ENCODE results near the gene PCBP3.
"Not testable (repeated sequence)": the region's sequence is repeated elsewhere in the genome, so short reads cannot be mapped to it uniquely, and the experiment has no call there.

Gene PCBP3

DNA sequence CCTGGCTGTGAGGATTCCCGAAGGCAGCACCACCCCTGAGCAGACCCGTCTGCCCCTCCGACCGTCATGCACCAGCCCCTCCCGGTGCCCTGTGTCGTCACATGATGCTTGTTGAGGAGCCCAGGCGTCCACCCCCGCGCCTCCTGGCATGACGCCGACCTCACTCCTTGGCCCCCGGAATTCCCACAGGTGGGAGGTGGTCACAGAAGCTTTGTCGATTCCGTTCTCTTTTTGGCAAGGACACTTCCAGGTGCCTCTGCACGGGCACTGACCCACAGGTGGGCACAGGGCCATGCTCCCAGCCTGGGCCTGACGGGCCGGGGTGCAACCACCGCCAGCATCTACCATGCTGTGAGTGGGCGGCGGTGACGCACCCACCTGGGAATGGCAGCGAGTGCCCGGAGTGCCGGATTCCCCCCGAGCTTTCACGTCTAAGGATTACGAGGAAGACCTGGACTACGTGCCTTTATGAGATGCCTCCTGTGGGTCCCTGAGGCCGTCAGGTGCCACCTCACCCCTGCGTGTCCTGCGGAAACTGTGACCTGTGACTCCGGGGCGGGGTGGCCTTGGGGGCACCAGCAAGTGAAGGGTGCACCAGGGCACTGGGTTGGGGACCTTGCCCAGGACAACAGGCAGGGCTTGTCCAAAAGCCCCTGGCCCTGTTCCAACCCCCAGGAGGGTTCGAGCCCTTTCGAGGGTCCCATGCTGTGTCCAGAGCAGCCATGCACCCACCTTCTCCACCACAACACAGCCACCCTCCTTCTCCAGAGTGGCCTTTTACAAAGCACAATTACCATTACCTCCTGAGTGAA is 306.6 kb downstream of the PCBP3 start:
- Mint-ChIP-seq H3K27ac (no peak overlapping the region), H3K4me1 (ENCODE audit: low read depth) (no peaks in the 10 kb centered on the region), H3K9me3 (no peaks in the 10 kb centered on the region), H3K27me3 (ENCODE audit: low read depth) (no peaks in the 10 kb centered on the region), H3K4me3 (no peak overlapping the region), H3K36me3 (ENCODE audit: low read depth) (no peaks in the 10 kb centered on the region)

- no peaks in the 10 kb centered on the region for H3K4me1 Mint-ChIP-seq (ENCODE audit: low read depth)
- no peaks in the 10 kb centered on the region for H3K27me3 Mint-ChIP-seq (ENCODE audit: low read depth)
- H3K9me3 Mint-ChIP-seq: no peaks in the 10 kb centered on the region
- no peaks in the 10 kb centered on the region for H3K36me3 Mint-ChIP-seq (ENCODE audit: low read depth)
- no peak overlapping the region for H3K4me3 Mint-ChIP-seq
- H3K27ac Mint-ChIP-seq: no peak overlapping the region
These were observed 307.4 kb downstream of the PCBP3 start for GRCh38 chr21:45950740-45951515.

DNA sequence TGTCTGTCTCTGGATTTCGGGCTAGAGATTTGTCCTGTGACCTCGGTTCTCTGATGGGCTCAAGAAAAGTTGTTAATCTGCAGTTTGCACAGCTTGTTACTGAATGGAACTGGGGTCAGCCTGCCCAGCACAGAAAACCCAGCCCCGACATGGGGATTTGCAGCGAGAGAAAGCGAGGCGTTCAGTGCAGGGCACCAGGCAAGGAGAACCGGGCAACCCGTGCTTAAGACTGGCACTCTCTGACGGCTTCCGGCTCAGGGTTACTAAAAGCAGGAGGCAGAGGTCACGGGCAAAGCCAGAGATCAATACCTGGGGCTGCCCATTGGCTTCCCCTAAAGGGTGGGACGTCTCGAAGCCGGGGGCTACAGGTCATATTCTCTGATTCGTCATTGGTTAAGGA is 308.2 kb downstream of the PCBP3 start:
- Mint-ChIP-seq H3K36me3 (ENCODE audit: low read depth) (no peaks in the 10 kb centered on the region), H3K27ac (no peak overlapping the region), H3K4me3 (no peak overlapping the region), H3K4me1 (ENCODE audit: low read depth) (no peaks in the 10 kb centered on the region), H3K27me3 (ENCODE audit: low read depth) (no peaks in the 10 kb centered on the region), H3K9me3 (no peaks in the 10 kb centered on the region)

GRCh38 chr21:45952527-45952926 is 309.0 kb downstream of the PCBP3 start:
- not testable (repeated sequence) for H3K27ac Mint-ChIP-seq; H3K4me1 Mint-ChIP-seq (ENCODE audit: low read depth); H3K36me3 Mint-ChIP-seq (ENCODE audit: low read depth); H3K27me3 Mint-ChIP-seq (ENCODE audit: low read depth); H3K4me3 Mint-ChIP-seq; H3K9me3 Mint-ChIP-seq

DNA sequence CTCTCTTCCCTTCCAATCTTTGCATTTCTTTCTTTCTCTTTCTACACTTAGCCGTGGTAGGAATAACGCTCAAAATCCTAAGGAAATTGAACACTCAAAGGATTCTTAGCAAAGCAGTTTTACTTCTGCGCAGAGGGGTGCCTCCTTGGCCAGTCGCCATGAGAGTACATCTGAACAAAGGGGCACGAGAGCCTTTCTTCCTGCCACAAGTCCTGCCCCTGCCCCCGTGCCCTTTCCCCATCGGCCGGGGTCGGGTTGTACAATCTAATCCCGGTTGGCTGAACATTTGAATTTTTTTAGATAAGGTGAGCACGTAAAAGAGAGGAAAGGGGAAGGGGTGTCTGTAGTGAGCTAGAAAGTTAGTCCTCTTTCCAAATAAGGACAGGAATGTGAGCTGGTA is 309.4 kb downstream of the PCBP3 start:
- Mint-ChIP-seq H3K27me3 (ENCODE audit: low read depth) (peaks cover 7% of the 10 kb centered on the region), H3K9me3 (no peaks in the 10 kb centered on the region), H3K27ac (no peak overlapping the region), H3K4me1 (ENCODE audit: low read depth) (no peaks in the 10 kb centered on the region), H3K4me3 (no peak overlapping the region), H3K36me3 (ENCODE audit: low read depth) (no peaks in the 10 kb centered on the region)

DNA sequence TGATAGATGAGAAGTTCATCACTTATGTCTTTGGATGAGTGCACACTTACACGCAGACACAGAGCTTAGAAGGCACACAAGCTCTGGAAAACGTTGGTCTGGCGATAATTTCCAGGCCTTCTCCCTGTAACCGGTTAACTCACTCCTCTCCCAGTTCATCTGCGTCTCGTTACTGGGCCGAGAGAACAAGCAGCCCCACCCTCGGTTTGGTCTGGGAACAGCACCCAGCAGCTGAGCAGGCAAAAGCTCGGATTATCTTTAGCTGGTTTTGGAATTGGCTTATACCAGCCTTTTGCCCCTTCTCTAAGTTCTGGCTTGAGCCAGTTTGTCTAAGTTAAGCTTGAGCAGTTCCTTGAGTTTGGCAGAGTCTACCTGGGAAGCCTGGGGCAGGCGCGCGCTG is 310.7 kb downstream of the PCBP3 start:
- Mint-ChIP-seq H3K4me3 (no peak overlapping the region), H3K9me3 (peaks cover 3% of the 10 kb centered on the region), H3K36me3 (ENCODE audit: low read depth) (no peaks in the 10 kb centered on the region), H3K4me1 (ENCODE audit: low read depth) (no peaks in the 10 kb centered on the region), H3K27me3 (ENCODE audit: low read depth) (peaks cover 15% of the 10 kb centered on the region), H3K27ac (no peak overlapping the region)

DNA sequence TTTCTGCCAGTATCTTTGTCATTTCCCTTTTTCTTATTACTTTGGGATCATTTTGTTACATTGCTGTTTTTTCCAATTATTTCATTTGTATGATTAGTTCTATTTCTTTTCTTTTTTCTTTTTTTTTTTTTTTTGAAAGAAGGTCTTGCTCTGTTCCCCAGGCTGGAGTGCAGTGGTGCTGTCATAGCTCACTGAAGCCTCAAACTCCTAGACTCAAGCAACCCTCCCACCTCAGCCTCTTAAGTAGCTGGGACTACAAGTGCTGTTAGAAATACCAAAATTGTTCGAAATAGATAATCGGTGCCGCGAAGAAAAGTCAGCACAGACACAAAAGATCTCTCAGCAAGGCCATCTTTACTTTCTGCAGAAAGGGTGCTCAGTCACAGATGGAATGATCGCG is 311.4 kb downstream of the PCBP3 start:
- Mint-ChIP-seq H3K9me3 (peaks cover 3% of the 10 kb centered on the region), H3K36me3 (ENCODE audit: low read depth) (no peaks in the 10 kb centered on the region), H3K4me3 (no peak overlapping the region)

DNA sequence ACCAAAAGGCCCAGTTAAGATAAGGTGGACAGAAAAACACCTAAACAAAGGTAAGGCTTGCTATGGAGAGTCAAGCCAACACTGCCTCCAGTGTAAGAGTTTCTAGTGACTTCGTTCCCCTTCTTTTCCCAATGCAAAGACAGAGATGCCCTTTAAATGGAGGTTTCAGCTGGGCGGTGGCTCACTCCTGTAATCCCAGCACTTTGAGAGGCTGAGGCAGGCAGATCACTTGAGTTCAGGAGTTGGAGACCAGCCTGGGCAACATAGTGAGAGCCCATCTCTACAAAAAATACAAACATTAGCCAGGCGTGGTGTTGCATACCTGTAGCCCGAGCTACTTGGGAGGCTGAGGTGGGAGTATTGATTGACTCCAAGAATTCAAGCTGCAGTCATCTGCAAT is 314.0 kb downstream of the PCBP3 start:
- Mint-ChIP-seq H3K4me3 (no peak overlapping the region), H3K36me3 (ENCODE audit: low read depth) (no peaks in the 10 kb centered on the region), H3K27me3 (ENCODE audit: low read depth) (peaks cover 15% of the 10 kb centered on the region), H3K4me1 (ENCODE audit: low read depth) (no peaks in the 10 kb centered on the region), H3K27ac (no peak overlapping the region), H3K9me3 (peaks cover 21% of the 10 kb centered on the region)

More for the DNA sequence above, 311.4 kb downstream of the PCBP3 start:
- Mint-ChIP-seq H3K27ac (no peak overlapping the region), H3K27me3 (ENCODE audit: low read depth) (peaks cover 15% of the 10 kb centered on the region), H3K4me1 (ENCODE audit: low read depth) (no peaks in the 10 kb centered on the region)

- H3K4me1 Mint-ChIP-seq (ENCODE audit: low read depth): no peaks in the 10 kb centered on the region
These were observed 314.6 kb downstream of the PCBP3 start for GRCh38 chr21:45957981-45958600.

GRCh38 chr21:45959182-45959581 is 315.7 kb downstream of the PCBP3 start:
- H3K4me1 Mint-ChIP-seq (ENCODE audit: low read depth): no peaks in the 10 kb centered on the region
- no peaks in the 10 kb centered on the region for H3K36me3 Mint-ChIP-seq (ENCODE audit: low read depth)
- H3K9me3 Mint-ChIP-seq: peaks cover 21% of the 10 kb centered on the region
- peaks cover 21% of the 10 kb centered on the region for H3K27me3 Mint-ChIP-seq (ENCODE audit: low read depth)
- no peak overlapping the region for H3K4me3 Mint-ChIP-seq
- no peak overlapping the region for H3K27ac Mint-ChIP-seq

More at GRCh38 chr21:45957981-45958600, 314.6 kb downstream of the PCBP3 start:
- Mint-ChIP-seq H3K9me3 (peaks cover 21% of the 10 kb centered on the region), H3K27me3 (ENCODE audit: low read depth) (peaks cover 15% of the 10 kb centered on the region), H3K27ac (no peak overlapping the region), H3K4me3 (no peak overlapping the region), H3K36me3 (ENCODE audit: low read depth) (no peaks in the 10 kb centered on the region)

DNA sequence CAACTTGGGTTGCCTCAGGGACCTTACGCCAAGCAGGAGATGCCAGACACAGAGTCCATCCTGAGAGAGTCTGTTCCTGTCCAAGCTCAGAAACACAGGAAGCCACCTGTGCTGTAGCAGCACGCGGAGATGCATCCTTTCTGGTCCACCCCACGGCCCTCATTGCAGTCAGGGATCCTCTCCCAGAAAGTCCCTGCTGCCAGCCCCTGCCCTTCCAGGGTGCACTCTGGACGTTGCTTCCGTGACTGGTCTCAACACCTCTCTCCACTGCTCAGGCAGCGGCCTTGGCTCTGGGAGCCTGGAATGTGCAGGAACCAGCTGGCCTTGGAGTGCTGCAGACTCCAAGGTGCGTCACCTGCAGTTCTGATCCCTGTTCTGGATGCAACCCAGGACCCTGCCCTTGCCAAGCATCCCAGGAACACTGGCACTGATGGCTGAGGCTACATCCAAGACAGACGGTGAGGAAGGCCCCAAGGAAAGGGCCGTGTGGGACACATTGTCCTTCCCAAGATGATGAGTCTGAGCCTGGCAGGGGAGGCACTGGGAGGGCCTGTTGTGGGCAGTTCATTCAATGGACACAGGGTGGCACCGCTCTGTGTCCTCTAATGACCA is 316.4 kb downstream of the PCBP3 start:
- Mint-ChIP-seq H3K36me3 (ENCODE audit: low read depth) (no peaks in the 10 kb centered on the region), H3K27ac (no peak overlapping the region), H3K4me1 (ENCODE audit: low read depth) (no peaks in the 10 kb centered on the region), H3K27me3 (ENCODE audit: low read depth) (peaks cover 21% of the 10 kb centered on the region), H3K9me3 (peaks cover 21% of the 10 kb centered on the region), H3K4me3 (no peak overlapping the region)

GRCh38 chr21:45961408-45961807 is 317.9 kb downstream of the PCBP3 start:
- not testable (repeated sequence) for H3K27ac Mint-ChIP-seq; H3K4me1 Mint-ChIP-seq (ENCODE audit: low read depth); H3K4me3 Mint-ChIP-seq; H3K36me3 Mint-ChIP-seq (ENCODE audit: low read depth)
- H3K27me3 Mint-ChIP-seq (ENCODE audit: low read depth): peaks cover 21% of the 10 kb centered on the region
- H3K9me3 Mint-ChIP-seq: peaks cover 21% of the 10 kb centered on the region

DNA sequence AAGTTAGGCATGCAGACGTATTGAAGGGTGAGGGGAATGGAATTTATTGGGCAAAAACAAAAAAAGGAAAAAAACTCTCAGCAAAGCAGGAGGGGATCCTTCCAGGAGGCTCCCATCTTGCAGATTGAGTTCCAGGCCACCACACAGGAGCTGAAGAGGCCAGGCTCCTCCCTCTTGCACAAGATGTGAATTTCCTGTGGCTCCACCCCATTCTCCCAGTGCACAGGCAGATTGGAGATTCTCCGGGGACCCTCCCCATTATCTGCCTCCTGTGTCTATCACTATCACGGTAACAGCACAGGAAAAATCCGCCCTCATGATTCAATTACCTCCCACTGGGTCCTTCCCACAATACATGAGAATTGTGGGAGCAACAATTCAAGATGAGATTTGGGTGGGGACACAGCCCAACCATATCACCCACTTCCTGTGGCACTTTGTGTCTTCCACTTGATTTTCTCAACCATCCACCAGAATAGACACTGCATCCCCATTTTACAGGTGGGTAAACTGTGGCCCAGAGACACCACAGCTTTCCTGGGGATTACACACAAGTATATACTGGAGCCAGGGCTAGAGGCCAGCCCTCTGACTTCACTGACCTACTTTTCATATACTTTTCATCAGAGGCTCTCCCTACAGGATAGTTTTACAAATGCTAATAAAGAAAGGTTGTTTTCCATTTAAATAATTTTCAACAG is 319.2 kb downstream of the PCBP3 start:
- H3K36me3 Mint-ChIP-seq (ENCODE audit: low read depth): no peaks in the 10 kb centered on the region
- H3K27me3 Mint-ChIP-seq (ENCODE audit: low read depth): peaks cover 15% of the 10 kb centered on the region
- no peaks in the 10 kb centered on the region for H3K4me1 Mint-ChIP-seq (ENCODE audit: low read depth)
- H3K27ac Mint-ChIP-seq: no peak overlapping the region
- no peak overlapping the region for H3K4me3 Mint-ChIP-seq
- H3K9me3 Mint-ChIP-seq: peaks cover 21% of the 10 kb centered on the region

- no peaks in the 10 kb centered on the region for H3K4me1 Mint-ChIP-seq (ENCODE audit: low read depth)
- H3K9me3 Mint-ChIP-seq: peaks cover 19% of the 10 kb centered on the region
- H3K27me3 Mint-ChIP-seq (ENCODE audit: low read depth): peaks cover 12% of the 10 kb centered on the region
- no peak overlapping the region for H3K27ac Mint-ChIP-seq
- H3K4me3 Mint-ChIP-seq: no peak overlapping the region
- no peaks in the 10 kb centered on the region for H3K36me3 Mint-ChIP-seq (ENCODE audit: low read depth)
These were observed 319.7 kb downstream of the PCBP3 start for GRCh38 chr21:45963232-45963570.
